K562 (cell line): Measurements from ENCODE around the gene MALRD1. TPM values are rescaled to one million over a fixed set of nuclear protein-coding genes. Genes with fewer than 3 reads are reported as not detected.

Source experiments
- ATAC-seq: fragments of 200-7000 bp; cut with Tn5 transposase; 3 replicates; pipeline ENCODE4 v1.9.1; 2020; ENCODE audit warnings: moderate library complexity
- BruUV-seq: library from RNA; stranded (reverse); fragments of 400-500 nt; replicated peaks from 2 replicates; lab custom pipeline; 2021; lab: Mats Ljungman, UMichigan
- CTCF ChIA-PET: fragments of 300-600 bp; formaldehyde crosslinking; extraction: SDS; loops from one replicate; lab custom pipeline; 2021; ENCODE audit warnings: low intra/inter-chr PET ratio; lab: Yijun Ruan, JAX
- POLR2A ChIA-PET: fragments of 300-600, 350-650 bp; sonication (Branson Sonifier 250); formaldehyde crosslinking; extraction: SDS; loops from one replicate; lab custom pipeline; 2021; ENCODE audit warnings: antibody characterized with exemption, inconsistent platforms; lab: Yijun Ruan, JAX
- DNase-seq, 4 experiments: peaks; one replicate each; pipeline versions ENCODE4 v3.0.0 to v3.0.0-alpha.2; 2011 to 2018; ENCODE audit warnings: low spot score in 3 of 4, mixed read lengths in 3 of 4; ENCODE audit errors: extremely low read depth in 1 of 4
- FAIRE-seq: peaks from 2 replicates; lab custom pipeline; 2011; peaks lifted over from hg19 to GRCh38; lab: Jason Lieb, UNC
- H2AFZ ChIP-seq: 2 replicates; pipeline ENCODE4 v1.6.0; 2011; ENCODE audit warnings: low read depth, low read length, control low read depth, inconsistent platforms
- H3K27ac ChIP-seq: fragments of 200-600 bp; 3 replicates; pipeline ENCODE4 v1.8.0; 2011; ENCODE audit warnings: low read depth, mild to moderate bottlenecking, control low read depth, inconsistent platforms, low read length, moderate library complexity, mixed read lengths; ENCODE audit errors: extremely low read depth
- H3K27me3 ChIP-seq, 2 experiments: fragments of 300-600 bp in 1 of 2; 2 replicates in 1 of 2; 3 replicates in 1 of 2; pipeline versions ENCODE4 v1.6.0 to v1.8.0; 2011; ENCODE audit warnings: inconsistent platforms in 2 of 2, low read length in 2 of 2, mild to moderate bottlenecking in 1 of 2, mixed read lengths in 1 of 2, moderate library complexity in 1 of 2; ENCODE audit not compliant: control insufficient read depth in 2 of 2, insufficient read depth in 2 of 2
- H3K36me3 ChIP-seq: fragments of 300-600 bp; 3 replicates; pipeline ENCODE4 v1.8.0; 2011; ENCODE audit warnings: mild to moderate bottlenecking, low read length, inconsistent platforms; ENCODE audit not compliant: control insufficient read depth, insufficient read depth
- H3K4me1 ChIP-seq, 2 experiments: fragments of 200-600 bp in 1 of 2; replicated peaks in 1 of 2; 2 replicates in 1 of 2; 3 replicates in 1 of 2; pipeline versions ENCODE4 v1.5.1 to v1.8.0; 2011; ENCODE audit warnings: inconsistent platforms in 2 of 2, low read length in 2 of 2, mild to moderate bottlenecking in 1 of 2, mixed read lengths in 1 of 2, moderate library complexity in 1 of 2; ENCODE audit not compliant: control insufficient read depth in 2 of 2, insufficient read depth in 2 of 2
- H3K4me2 ChIP-seq: 2 replicates; pipeline ENCODE4 v1.6.1; 2011; ENCODE audit warnings: low read length, control low read depth, inconsistent platforms, mixed read lengths; ENCODE audit not compliant: insufficient read depth
- H3K4me3 ChIP-seq: fragments of 200-600 bp; sonication (generic), shearing (Covaris generic); 2 replicates; pipeline ENCODE4 v1.5.1; 2016; ENCODE audit warnings: control low read depth, inconsistent platforms
- H3K79me2 ChIP-seq: fragments of 200-600 bp; 3 replicates; pipeline ENCODE4 v1.8.0; 2011; ENCODE audit warnings: low read length, inconsistent platforms; ENCODE audit not compliant: control insufficient read depth, insufficient read depth
- H3K9ac ChIP-seq, 2 experiments: 2 replicates each; pipeline versions ENCODE4 v1.6.0 to v1.6.1; 2011; ENCODE audit warnings: low read depth in 2 of 2, low read length in 2 of 2, control low read depth in 1 of 2, inconsistent platforms in 1 of 2, mild to moderate bottlenecking in 1 of 2, mixed read lengths in 1 of 2; ENCODE audit not compliant: insufficient read depth in 1 of 2
- H3K9me1 ChIP-seq: one replicate; pipeline ENCODE4 v1.6.0; 2011; ENCODE audit warnings: inconsistent platforms, mild to moderate bottlenecking, low read length, moderate library complexity; ENCODE audit not compliant: control insufficient read depth, insufficient read depth
- H3K9me3 ChIP-seq: replicated peaks from 2 replicates; pipeline ENCODE4 v1.5.1; 2011; ENCODE audit warnings: low read depth, low read length, inconsistent platforms; ENCODE audit not compliant: control insufficient read depth, insufficient read depth
- H4K20me1 ChIP-seq: replicated peaks from 2 replicates; pipeline ENCODE4 v1.6.1; 2011; ENCODE audit warnings: low read length, inconsistent platforms, mixed read lengths; ENCODE audit not compliant: control insufficient read depth, insufficient read depth
- BACH1 ChIP-seq: fragments of 200-800 bp; sonication (Bioruptor generic); IDR thresholded peaks from 2 replicates; pipeline ENCODE4 v1.6.1; 2016; ENCODE audit warnings: missing genetic modification characterization, missing compliant biosample characterization
- CBFA2T3 ChIP-seq: fragments of 450-650 bp; IDR thresholded peaks from 2 replicates; pipeline ENCODE4 v1.6.1; 2017
- CBX8 ChIP-seq: fragments of 200-600 bp; sonication (generic); IDR thresholded peaks from 2 replicates; pipeline ENCODE4 v1.6.1; 2012; ENCODE audit warnings: borderline replicate concordance, mixed run types, low read depth, mild to moderate bottlenecking, moderate library complexity, mixed read lengths, low read length, control low read depth, inconsistent platforms; ENCODE audit not compliant: poor library complexity, severe bottlenecking; ENCODE audit errors: extremely low read depth
- CHD1 ChIP-seq: fragments of 200-600 bp; sonication (generic); IDR thresholded peaks from one replicate; pipeline ENCODE4 v1.6.1; 2012; ENCODE audit warnings: mild to moderate bottlenecking, moderate library complexity, low read length, inconsistent platforms
- CREBBP ChIP-seq: IDR thresholded peaks from one replicate; pipeline ENCODE4 v1.6.1; 2012; ENCODE audit warnings: low read depth, mild to moderate bottlenecking, control low read depth, inconsistent platforms, low read length
- ETV1 ChIP-seq: fragments of 450-650 bp; conservative IDR thresholded peaks from 2 replicates; pipeline ENCODE4 v1.6.1; 2016; ENCODE audit warnings: missing genetic modification characterization, control low read depth, low read depth, missing compliant biosample characterization
- FOXJ3 ChIP-seq: sonication (generic); formaldehyde crosslinking; IDR thresholded peaks from 2 replicates; pipeline ENCODE4 v1.4.0; 2020; ENCODE audit warnings: mild to moderate bottlenecking, missing genetic modification reagents
- HDAC3 ChIP-seq: fragments of 450-650 bp; IDR thresholded peaks from 2 replicates; pipeline ENCODE4 v1.6.1; 2018; ENCODE audit warnings: borderline replicate concordance, mild to moderate bottlenecking, moderate library complexity; ENCODE audit not compliant: partially characterized antibody
- HNRNPUL1 ChIP-seq: fragments of 200-400 bp; formaldehyde crosslinking; IDR thresholded peaks from 2 replicates; pipeline ENCODE4 v1.6.1; 2017; ENCODE audit warnings: low read length
- MAFG ChIP-seq: fragments of 450-650 bp; conservative IDR thresholded peaks from 2 replicates; pipeline ENCODE4 v1.6.1; 2016; ENCODE audit warnings: missing genetic modification characterization, missing compliant biosample characterization
- NBN ChIP-seq: fragments of 450-650 bp; IDR thresholded peaks from 2 replicates; pipeline ENCODE4 v1.6.1; 2016; ENCODE audit warnings: low read depth, mild to moderate bottlenecking
- POLR2A ChIP-seq: fragments of 450-650 bp; conservative IDR thresholded peaks from 2 replicates; pipeline ENCODE4 v1.6.1; 2016
- RNF219 ChIP-seq: fragments of 250-450 bp; sonication (Bioruptor Pico); IDR thresholded peaks from 2 replicates; pipeline ENCODE4 v1.5.0; 2022; ENCODE audit warnings: mild to moderate bottlenecking
- SIX5 ChIP-seq, 2 experiments: IDR thresholded peaks; 2 replicates each; pipeline ENCODE4 v1.6.1; 2011; ENCODE audit warnings: low read length in 2 of 2, borderline replicate concordance in 1 of 2, low read depth in 1 of 2, mild to moderate bottlenecking in 1 of 2, moderate library complexity in 1 of 2; ENCODE audit not compliant: insufficient read depth in 1 of 2
- SRSF7 ChIP-seq: fragments of 200-400 bp; formaldehyde crosslinking; optimal IDR thresholded peaks from 2 replicates; pipeline ENCODE3; 2017; ENCODE audit warnings: mild to moderate bottlenecking, low read depth, low read length
- STAT6 ChIP-seq: sonication (generic); formaldehyde crosslinking; IDR thresholded peaks from 2 replicates; pipeline ENCODE4 v1.8.1; 2023; ENCODE audit warnings: mild to moderate bottlenecking, missing genetic modification reagents
- ZNF507 ChIP-seq: conservative IDR thresholded peaks from 2 replicates; pipeline ENCODE4 v1.6.1; 2017; ENCODE audit warnings: missing genetic modification characterization, missing compliant biosample characterization
- ZNF644 ChIP-seq: fragments of 200-800 bp; sonication (Bioruptor generic); IDR thresholded peaks from 2 replicates; pipeline ENCODE4 v1.6.1; 2016; ENCODE audit warnings: low read depth, missing genetic modification characterization, missing compliant biosample characterization
- WGBS: fragments of 100-300 bp; shearing (Covaris generic); methylation state at CpG from one replicate; pipeline ENCODE4 v1.1.6; 2016; ENCODE audit warnings: low coverage, mixed read lengths; ENCODE audit not compliant: insufficient coverage; ENCODE audit errors: missing lambda C conversion rate; 5-methylcytosine and 5-hydroxymethylcytosine counted together
- in situ Hi-C: fragments of 300-500 bp; cut with MboI; formaldehyde crosslinking; loops from 4 replicates; pipeline ENCODE4 v1.15.0; 2018; ENCODE audit warnings: inconsistent platforms, mixed read lengths
- intact Hi-C: fragments of 100-400 bp; cut with micrococcal nuclease; formaldehyde crosslinking; loops from 2 replicates; pipeline ENCODE4 v1.14.2; 2022
- polyA plus RNA-seq, 8 experiments: library from polyadenylated mRNA; depleted of rRNA in 4 of 8; stranded (reverse) in 5 of 8; unstranded in 3 of 8; fragments of >200 nt; fragmentation: Nextera tagmentation in 2 of 8; fragmentation: Illumina TruSeq in 1 of 8; extraction: Ambion mirVana in 2 of 8; extraction: Trizol in 1 of 8; gene quantifications; 2 replicates each; pipeline versions ENCODE4 v1.2.1 to v1.2.3, GENCODE V29; 2011 to 2014; ENCODE audit warnings: inconsistent platforms in 1 of 8, missing spikeins in 1 of 8
- total RNA-seq, 7 experiments: library from RNA; depleted of rRNA in 6 of 7; stranded (reverse); fragments of >200 nt in 6 of 7; fragmentation: Illumina TruSeq in 2 of 7; extraction: Trizol in 2 of 7; gene quantifications; 2 replicates each; pipeline versions ENCODE4 v1.2.1 to v1.2.3, GENCODE V29; 2011 to 2021; ENCODE audit warnings: low replicate concordance in 1 of 7

MALRD1 gene
- total and polyA plus RNA-seq, 9 of the 15 experiments (the other 6 are each of a cell fraction or from before 2014, with no cell fraction given), result not detected

- no TSS peak for BruUV-seq
- Histone ChIP-seq H3K4me1 (no peaks in the 10 kb centered on the region), H3K27ac (no peak overlapping the region), H3K27me3 (no peaks in the 10 kb centered on the region), H3K36me3 (no peaks in the 10 kb centered on the region), H2AFZ (no peak overlapping the region), H3K9ac (no peak overlapping the region), H3K4me2 (no peak overlapping the region), H3K79me2 (no peaks in the 10 kb centered on the region), H4K20me1 (no peaks in the 10 kb centered on the region), H3K9me1 (no peaks in the 10 kb centered on the region), H3K9me3 (no peaks in the 10 kb centered on the region), H3K4me3 (no peak overlapping the region)
- ChIA-PET POLR2A (no interaction called here), CTCF (no interaction called here)
- whole genome bisulfite sequencing, result 0% methylated on average over 5 of the region's 5 CpGs
- no peak for TF ChIP-seq FOXJ3 (CRISPR knock-in tag)
- TF ChIP-seq CHD1, result no peak
- no peak for TF ChIP-seq CREBBP
- TF ChIP-seq HNRNPUL1, result no peak
- TF ChIP-seq BACH1 (tag), result no peak
- no peak for TF ChIP-seq SIX5 (IDR thresholded peaks at IDR 0.05; ENCODE audit: borderline replicate concordance in 1 of 2, insufficient read depth in 1 of 2, low read depth in 1 of 2, low read length in 2 of 2)
- no peak for TF ChIP-seq MAFG (tag)
- no peak for TF ChIP-seq ETV1 (tag)
- TF ChIP-seq CBFA2T3, result no peak
- no peak for TF ChIP-seq POLR2A
- TF ChIP-seq RNF219 (CRISPR knock-in tag), result no peak
- no peak for TF ChIP-seq ZNF507 (tag)
- no peak for TF ChIP-seq ZNF644 (tag)
- no peak for TF ChIP-seq CBX8
- no peak for TF ChIP-seq STAT6 (CRISPR knock-in tag)
- no peak for TF ChIP-seq NBN
- no peak for TF ChIP-seq HDAC3
- TF ChIP-seq SRSF7, result no peak
- in situ Hi-C loops, result no loop called here
- DNase-seq (no peak), FAIRE-seq (no peak), ATAC-seq (no peak)
- intact Hi-C loops, result no loop called here
Measured at GRCh38 chr10:19592276-19592675, 543.7 kb downstream of the MALRD1 start.
